Amniotic stem cell (primary cell): ENCODE results near the gene TRIM26.
"Not testable (repeated sequence)": the region's sequence is repeated elsewhere in the genome, so short reads cannot be mapped to it uniquely, and the experiment has no call there.

Experiments used
- DNase-seq: peaks from one replicate; lab custom pipeline; 2025; lab: John Stamatoyannopoulos, UW

The TRIM26 gene

GRCh38 chr6:30212865-30213666 lies at the start of gene TRIM26:
Gene TRIM26 (minus strand): TSS chr6:30213406. CDS start chr6:30199103, 14,303 bp downstream.
- DNase-seq: peak; percentile 95

- no peak for DNase-seq
Measured at GRCh38 chr6:30260036-30260504, 46.9 kb upstream of the TRIM26 start.

GRCh38 chr6:30259140-30260035 lies 46.2 kb upstream of the TRIM26 start:
- DNase-seq: peak; percentile 80

- no peak for DNase-seq
Measured at GRCh38 chr6:30258204-30258603, 45.0 kb upstream of the TRIM26 start.

- not testable (repeated sequence) for DNase-seq
Measured at GRCh38 chr6:30252417-30252816, 39.2 kb upstream of the TRIM26 start.

GRCh38 chr6:30244560-30244959 lies 31.4 kb upstream of the TRIM26 start:
- DNase-seq: no peak

GRCh38 chr6:30238178-30238795 lies 25.1 kb upstream of the TRIM26 start:
- DNase-seq: no peak

- no peak for DNase-seq
Measured at GRCh38 chr6:30234356-30234755, 21.1 kb upstream of the TRIM26 start.

- no peak for DNase-seq
Measured at GRCh38 chr6:30231067-30231466, 17.9 kb upstream of the TRIM26 start.

GRCh38 chr6:30227763-30228487 lies 14.7 kb upstream of the TRIM26 start:
- DNase-seq: no peak

GRCh38 chr6:30227242-30227722 lies 14.1 kb upstream of the TRIM26 start:
- no peak for DNase-seq

- DNase-seq: no peak
Measured at GRCh38 chr6:30223339-30223738, 10.1 kb upstream of the TRIM26 start.

GRCh38 chr6:30221956-30222355 lies 8.8 kb upstream of the TRIM26 start:
- not testable (repeated sequence) for DNase-seq

GRCh38 chr6:30221395-30221794 lies 8.2 kb upstream of the TRIM26 start:
- DNase-seq: not testable (repeated sequence)

- DNase-seq: peak; percentile 11
Measured at GRCh38 chr6:30219244-30219643, 6.0 kb upstream of the TRIM26 start.

GRCh38 chr6:30216096-30216495 lies 2.9 kb upstream of the TRIM26 start:
- DNase-seq: no peak

GRCh38 chr6:30214657-30214982 lies 1.4 kb upstream of the TRIM26 start:
- DNase-seq: no peak

GRCh38 chr6:30213957-30214656 lies 901 bp upstream of the TRIM26 start:
- DNase-seq: peak; percentile 34

- DNase-seq: no peak
Measured at GRCh38 chr6:30213667-30213956, 406 bp upstream of the TRIM26 start.

- no peak for DNase-seq
Measured at GRCh38 chr6:30211899-30212298, 1.3 kb downstream of the TRIM26 start.

GRCh38 chr6:30211306-30211705 lies 1.9 kb downstream of the TRIM26 start:
- DNase-seq: no peak
